WTC11 (cell line): ENCODE data around the gene CYLD. TPM values are rescaled to one million over a fixed set of nuclear protein-coding genes. Genes with fewer than 3 reads are reported as not detected.

Experiments used
- ATAC-seq: fragments of 200-7000 bp; cut with Tn5 transposase; 2 replicates; pipeline ENCODE4 v1.10.0; 2021; ENCODE audit warnings: mild to moderate bottlenecking, moderate library complexity
- CTCF ChIA-PET: fragments of 300-600 bp; sonication (Branson Sonifier 250); formaldehyde crosslinking; loops from one replicate; lab custom pipeline; 2021; ENCODE audit warnings: antibody characterized with exemption; lab: Charles Lee
- POLR2A ChIA-PET: fragments of 350-600 bp; sonication (Branson Sonifier 250); formaldehyde crosslinking; loops from one replicate; lab custom pipeline; 2021; ENCODE audit warnings: antibody characterized with exemption; lab: Charles Lee
- DNase-seq: peaks from one replicate; pipeline ENCODE4 v3.0.0; 2021; ENCODE audit warnings: low spot score
- H3K27ac Mint-ChIP-seq: 2 replicates; pipeline ENCODE4 v1.8.0; 2021; ENCODE audit warnings: mixed read lengths
- H3K27me3 Mint-ChIP-seq: 2 replicates; pipeline ENCODE4 v1.8.0; 2021; ENCODE audit warnings: low read depth, mild to moderate bottlenecking, moderate library complexity, mixed read lengths
- H3K36me3 Mint-ChIP-seq: 2 replicates; pipeline ENCODE4 v1.8.0; 2021; ENCODE audit warnings: mixed read lengths
- H3K4me1 Mint-ChIP-seq: 2 replicates; pipeline ENCODE4 v1.8.0; 2022; ENCODE audit warnings: mixed read lengths
- H3K4me3 Mint-ChIP-seq: 2 replicates; pipeline ENCODE4 v1.8.0; 2021; ENCODE audit warnings: mild to moderate bottlenecking, moderate library complexity, mixed read lengths
- H3K9me3 Mint-ChIP-seq: 2 replicates; pipeline ENCODE4 v1.8.0; 2021; ENCODE audit warnings: mixed read lengths
- ARID4B ChIP-seq: sonication (generic); formaldehyde crosslinking; IDR thresholded peaks from 2 replicates; pipeline ENCODE4 v1.8.0; 2023; ENCODE audit warnings: missing genetic modification reagents, mild to moderate bottlenecking, borderline replicate concordance
- ATF6 ChIP-seq: sonication (generic); formaldehyde crosslinking; IDR thresholded peaks from 2 replicates; pipeline ENCODE4 v1.8.1; 2023; ENCODE audit warnings: mild to moderate bottlenecking, missing genetic modification reagents
- CREB1 ChIP-seq: sonication (generic); formaldehyde crosslinking; IDR thresholded peaks from 2 replicates; pipeline ENCODE4 v1.8.0; 2023; ENCODE audit warnings: mild to moderate bottlenecking, missing genetic modification reagents
- ERG ChIP-seq: fragments of 250-450 bp; sonication (Bioruptor Pico); IDR thresholded peaks from 2 replicates; pipeline ENCODE4 v1.8.0; 2021; ENCODE audit warnings: mild to moderate bottlenecking
- GRHL2 ChIP-seq: fragments of 250-450 bp; sonication (Bioruptor Pico); IDR thresholded peaks from 2 replicates; pipeline ENCODE4 v1.8.0; 2022; ENCODE audit warnings: mild to moderate bottlenecking, moderate library complexity; ENCODE audit not compliant: insufficient replicate concordance, severe bottlenecking
- HMGXB4 ChIP-seq: sonication (generic); formaldehyde crosslinking; IDR thresholded peaks from 2 replicates; pipeline ENCODE4 v1.8.1; 2023; ENCODE audit warnings: mild to moderate bottlenecking, moderate library complexity, missing genetic modification reagents
- IRF1 ChIP-seq: sonication (generic); formaldehyde crosslinking; IDR thresholded peaks from 2 replicates; pipeline ENCODE4 v1.8.0; 2023; ENCODE audit warnings: missing genetic modification reagents
- MLX ChIP-seq: sonication (generic); formaldehyde crosslinking; IDR thresholded peaks from 2 replicates; pipeline ENCODE4 v1.8.1; 2023; ENCODE audit warnings: mild to moderate bottlenecking, missing genetic modification reagents, moderate library complexity
- MYBL2 ChIP-seq: sonication (generic); formaldehyde crosslinking; IDR thresholded peaks from 2 replicates; pipeline ENCODE4 v1.8.1; 2023; ENCODE audit warnings: mild to moderate bottlenecking, moderate library complexity, missing genetic modification reagents
- NFE2L1 ChIP-seq: sonication (generic); formaldehyde crosslinking; IDR thresholded peaks from 2 replicates; pipeline ENCODE4 v1.8.1; 2023; ENCODE audit warnings: missing genetic modification reagents
- NR2C2 ChIP-seq: sonication (generic); formaldehyde crosslinking; IDR thresholded peaks from 2 replicates; pipeline ENCODE4 v1.8.0; 2022; ENCODE audit warnings: mild to moderate bottlenecking, missing genetic modification reagents
- OVOL2 ChIP-seq: fragments of 250-450 bp; sonication (Bioruptor Pico); IDR thresholded peaks from 2 replicates; pipeline ENCODE4 v1.9.0; 2021; ENCODE audit warnings: mild to moderate bottlenecking, borderline replicate concordance
- SMAD4 ChIP-seq: sonication (generic); formaldehyde crosslinking; IDR thresholded peaks from 2 replicates; pipeline ENCODE4 v1.8.0; 2022; ENCODE audit warnings: mild to moderate bottlenecking, missing genetic modification reagents
- SP1 ChIP-seq: sonication (generic); formaldehyde crosslinking; conservative IDR thresholded peaks from 2 replicates; pipeline ENCODE4 v1.8.1; 2022; ENCODE audit warnings: missing genetic modification reagents
- TCF7 ChIP-seq: sonication (generic); formaldehyde crosslinking; IDR thresholded peaks from 2 replicates; pipeline ENCODE4 v1.8.0; 2022; ENCODE audit warnings: mild to moderate bottlenecking, low read depth, missing genetic modification reagents, moderate library complexity
- TP53 ChIP-seq: sonication (generic); formaldehyde crosslinking; IDR thresholded peaks from 2 replicates; pipeline ENCODE4 v1.8.1; 2023; ENCODE audit warnings: mild to moderate bottlenecking, missing genetic modification reagents
- USF1 ChIP-seq: sonication (generic); formaldehyde crosslinking; IDR thresholded peaks from 2 replicates; pipeline ENCODE4 v1.8.0; 2022; ENCODE audit warnings: mild to moderate bottlenecking, missing genetic modification reagents
- ZBTB21 ChIP-seq: sonication (generic); formaldehyde crosslinking; IDR thresholded peaks from 2 replicates; pipeline ENCODE4 v1.8.1; 2023; ENCODE audit warnings: mild to moderate bottlenecking, missing genetic modification reagents, borderline replicate concordance
- ZNF416 ChIP-seq: fragments of 250-450 bp; sonication (Bioruptor Pico); IDR thresholded peaks from 2 replicates; pipeline ENCODE4 v1.9.0; 2021; ENCODE audit warnings: mild to moderate bottlenecking, inconsistent platforms
- ZNF423 ChIP-seq: fragments of 250-450 bp; sonication (Bioruptor Pico); IDR thresholded peaks from 2 replicates; pipeline ENCODE4 v2.1.2; 2022; ENCODE audit warnings: mild to moderate bottlenecking, moderate library complexity
- ZNF512 ChIP-seq: sonication (generic); formaldehyde crosslinking; IDR thresholded peaks from 2 replicates; pipeline ENCODE4 v1.8.1; 2022; ENCODE audit warnings: missing genetic modification reagents, borderline replicate concordance
- total RNA-seq: library from RNA; stranded (reverse); gene quantifications from 3 replicates; pipeline ENCODE4 v1.2.3, GENCODE V29; 2021

Gene CYLD
- total RNA-seq, 1 experiment from 2014 or later: 10.8 TPM

- Mint-ChIP-seq H3K36me3 (no peaks in the 10 kb centered on the region), H3K4me3 (no peak overlapping the region), H3K9me3 (no peaks in the 10 kb centered on the region), H3K27me3 (no peaks in the 10 kb centered on the region; the same call in 1 of the 2 replicates), H3K4me1 (peaks cover 3% of the 10 kb centered on the region; the same call in 1 of the 2 replicates), H3K27ac (no peak overlapping the region)
- ATAC-seq: no peak
- TF ChIP-seq CREB1 (no peak), HMGXB4 (CRISPR knock-in tag) (no peak), ARID4B (CRISPR knock-in tag) (no peak), USF1 (CRISPR knock-in tag) (no peak), MYBL2 (CRISPR knock-in tag) (no peak), SP1 (CRISPR knock-in tag) (no peak), SMAD4 (no peak), ZNF416 (no peak), TP53 (CRISPR knock-in tag) (no peak), ZNF423 (no peak), NR2C2 (CRISPR knock-in tag) (no peak), ERG (CRISPR knock-in tag) (no peak), IRF1 (no peak)
- POLR2A ChIA-PET: no interaction called here
- CTCF ChIA-PET: interaction anchor here (2.8 kb wide), 1 partner anchor 94 kb away, joined by 11 read pairs; no protein-coding TSS in a partner anchor
- no peak for DNase-seq
These were observed 29.9 kb upstream of the CYLD start for GRCh38 chr16:50711862-50712559.

- H3K36me3 Mint-ChIP-seq: no peaks in the 10 kb centered on the region
- no peak overlapping the region for H3K4me3 Mint-ChIP-seq
- no peaks in the 10 kb centered on the region for H3K9me3 Mint-ChIP-seq
- DNase-seq: no peak
- no peaks in the 10 kb centered on the region for H3K27me3 Mint-ChIP-seq
- no peak overlapping the region for H3K27ac Mint-ChIP-seq
- H3K4me1 Mint-ChIP-seq: peaks cover 3% of the 10 kb centered on the region; the same call in 1 of the 2 replicates
- no peak for ATAC-seq
- POLR2A ChIA-PET: no interaction called here
- CTCF ChIA-PET: interaction anchor here (2.8 kb wide), 1 partner anchor 94 kb away, joined by 11 read pairs; no protein-coding TSS in a partner anchor
- TF ChIP-seq GRHL2 (CRISPR knock-in tag) (no peak), ATF6 (CRISPR knock-in tag) (no peak), MLX (CRISPR knock-in tag) (no peak), SP1 (CRISPR knock-in tag) (no peak), OVOL2 (no peak), NFE2L1 (CRISPR knock-in tag) (no peak), ZNF512 (CRISPR knock-in tag) (no peak), TCF7 (CRISPR knock-in tag) (no peak), ZBTB21 (CRISPR knock-in tag) (no peak), IRF1 (no peak)
These were observed 29.4 kb upstream of the CYLD start for GRCh38 chr16:50712560-50712898.
